CD14-positive monocyte (primary cell): ENCODE data around the gene CARD11. TPM values are rescaled to one million over a fixed set of nuclear protein-coding genes. Genes with fewer than 3 reads are reported as not detected.

Experiments used
- DNase-seq, 3 donors: peaks; one replicate each; pipeline ENCODE4 v3.0.0-alpha.2; 2011 to 2022
- H2AFZ ChIP-seq: 2 replicates; pipeline ENCODE4 v1.6.0; 2012; ENCODE audit warnings: mild to moderate bottlenecking, low read depth, low read length, inconsistent platforms; ENCODE audit not compliant: insufficient read depth, poor library complexity, severe bottlenecking
- H3K27ac ChIP-seq, 2 donors: 1 replicate in 1 of 2; 2 replicates in 1 of 2; pipeline ENCODE4 v1.5.1; 2012 to 2013; ENCODE audit warnings: low read length in 2 of 2, control low read depth in 1 of 2, inconsistent platforms in 1 of 2, low read depth in 1 of 2, mild to moderate bottlenecking in 1 of 2
- H3K27me3 ChIP-seq, 2 donors: one replicate each; pipeline versions ENCODE4 v1.6.0 to v1.6.1; 2011 to 2013; ENCODE audit warnings: low read length in 2 of 2; ENCODE audit not compliant: control insufficient read depth in 2 of 2, insufficient read depth in 2 of 2
- H3K36me3 ChIP-seq, 2 donors: replicated peaks in 1 of 2; 1 replicate in 1 of 2; 2 replicates in 1 of 2; pipeline versions ENCODE4 v1.5.1 to v1.6.1; 2012 to 2013; ENCODE audit warnings: low read length in 2 of 2, control low read depth in 1 of 2, inconsistent platforms in 1 of 2, mild to moderate bottlenecking in 1 of 2; ENCODE audit not compliant: insufficient read depth in 2 of 2, control insufficient read depth in 1 of 2
- H3K4me1 ChIP-seq, 2 donors: 1 replicate in 1 of 2; 2 replicates in 1 of 2; pipeline versions ENCODE4 v1.5.1 to v1.6.1; 2012 to 2013; ENCODE audit warnings: low read length in 2 of 2, control low read depth in 1 of 2, inconsistent platforms in 1 of 2, mild to moderate bottlenecking in 1 of 2, moderate library complexity in 1 of 2; ENCODE audit not compliant: insufficient read depth in 2 of 2, control insufficient read depth in 1 of 2
- H3K4me2 ChIP-seq: replicated peaks from 2 replicates; pipeline ENCODE3; 2012; ENCODE audit warnings: low read length, moderate library complexity, mild to moderate bottlenecking; ENCODE audit not compliant: poor library complexity, severe bottlenecking; ENCODE audit errors: extremely low read depth
- H3K4me3 ChIP-seq, 3 experiments: fragments of 200-600 bp in 1 of 3; sonication (generic) in 1 of 3; replicated peaks in 1 of 3; 1 replicate in 2 of 3; 2 replicates in 1 of 3; pipeline ENCODE4 v1.5.1; 2011 to 2013; ENCODE audit warnings: low read length in 3 of 3, mild to moderate bottlenecking in 3 of 3, control low read depth in 2 of 3, low read depth in 2 of 3, inconsistent platforms in 1 of 3, moderate library complexity in 1 of 3
- H3K79me2 ChIP-seq: 2 replicates; pipeline ENCODE4 v1.6.0; 2012; ENCODE audit warnings: mild to moderate bottlenecking, control low read depth, inconsistent platforms, low read length, moderate library complexity; ENCODE audit not compliant: insufficient read depth
- H3K9ac ChIP-seq: 2 replicates; pipeline ENCODE4 v1.6.0; 2017; ENCODE audit warnings: low read length, mild to moderate bottlenecking; ENCODE audit not compliant: insufficient read depth, poor library complexity, severe bottlenecking
- H3K9me3 ChIP-seq, 2 donors: replicated peaks in 1 of 2; 1 replicate in 1 of 2; 2 replicates in 1 of 2; pipeline versions ENCODE4 v1.5.1 to v1.6.1; 2012 to 2013; ENCODE audit warnings: low read length in 2 of 2, control low read depth in 1 of 2; ENCODE audit not compliant: control insufficient read depth in 1 of 2, insufficient read depth in 1 of 2
- H4K20me1 ChIP-seq: 2 replicates; pipeline ENCODE4 v1.6.0; 2012; ENCODE audit warnings: mild to moderate bottlenecking, low read length, control low read depth, moderate library complexity; ENCODE audit not compliant: insufficient read depth
- H3K27ac Mint-ChIP-seq, 7 donors: one replicate each; pipeline ENCODE4 v1.8.0; 2020; ENCODE audit warnings: mild to moderate bottlenecking in 7 of 7, mixed read lengths in 7 of 7, moderate library complexity in 6 of 7, inconsistent platforms in 2 of 7
- H3K27me3 Mint-ChIP-seq, 3 donors: one replicate each; pipeline ENCODE4 v1.8.0; 2021 to 2022; ENCODE audit warnings: low read depth in 3 of 3, mild to moderate bottlenecking in 3 of 3, mixed read lengths in 3 of 3, moderate library complexity in 3 of 3, inconsistent platforms in 1 of 3
- H3K36me3 Mint-ChIP-seq, 2 donors: one replicate each; pipeline ENCODE4 v1.8.0; 2020; ENCODE audit warnings: mixed read lengths in 2 of 2, inconsistent platforms in 1 of 2, mild to moderate bottlenecking in 1 of 2
- H3K4me1 Mint-ChIP-seq: one replicate; pipeline ENCODE4 v1.8.0; 2020; ENCODE audit warnings: mild to moderate bottlenecking, mixed read lengths
- H3K4me3 Mint-ChIP-seq, 2 donors: one replicate each; pipeline ENCODE4 v1.8.0; 2020; ENCODE audit warnings: mild to moderate bottlenecking in 2 of 2, mixed read lengths in 2 of 2, moderate library complexity in 1 of 2
- H3K9me3 Mint-ChIP-seq, 7 donors: one replicate each; pipeline ENCODE4 v1.8.0; 2020 to 2022; ENCODE audit warnings: mixed read lengths in 7 of 7, mild to moderate bottlenecking in 6 of 7, moderate library complexity in 6 of 7, inconsistent platforms in 2 of 7
- WGBS: methylation state at CpG from one replicate; pipeline ENCODE4 v1.1.5; 2013; ENCODE audit warnings: missing lambda C conversion rate; ENCODE audit not compliant: insufficient coverage; 5-methylcytosine and 5-hydroxymethylcytosine counted together
- intact Hi-C, 2 donors: fragments of 100-400 bp; cut with micrococcal nuclease; formaldehyde crosslinking; loops; one replicate each; pipeline versions ENCODE4 v1.15.0 to v1.15.1; 2023
- polyA plus RNA-seq, 3 donors: library from polyadenylated mRNA; depleted of rRNA in 1 of 3; unstranded in 2 of 3; stranded (reverse) in 1 of 3; fragments of 300-500 nt in 2 of 3; fragments of >200 nt in 1 of 3; fragmentation: Illumina TruSeq in 2 of 3; gene quantifications; 1 replicate in 2 of 3; 2 replicates in 1 of 3; pipeline ENCODE4 v1.2.3, GENCODE V29; 2012 to 2021
- TF ChIP-seq, protein P1 (sequence below): fragments of 200-600 bp; IDR thresholded peaks from one replicate; pipeline ENCODE4 v1.8.0; 2022; ENCODE audit warnings: antibody characterized with exemption, mild to moderate bottlenecking

CARD11 gene
- polyA plus RNA-seq, 3 donors, result 0.04 to 0.17 TPM; not detected in 1

DNA sequence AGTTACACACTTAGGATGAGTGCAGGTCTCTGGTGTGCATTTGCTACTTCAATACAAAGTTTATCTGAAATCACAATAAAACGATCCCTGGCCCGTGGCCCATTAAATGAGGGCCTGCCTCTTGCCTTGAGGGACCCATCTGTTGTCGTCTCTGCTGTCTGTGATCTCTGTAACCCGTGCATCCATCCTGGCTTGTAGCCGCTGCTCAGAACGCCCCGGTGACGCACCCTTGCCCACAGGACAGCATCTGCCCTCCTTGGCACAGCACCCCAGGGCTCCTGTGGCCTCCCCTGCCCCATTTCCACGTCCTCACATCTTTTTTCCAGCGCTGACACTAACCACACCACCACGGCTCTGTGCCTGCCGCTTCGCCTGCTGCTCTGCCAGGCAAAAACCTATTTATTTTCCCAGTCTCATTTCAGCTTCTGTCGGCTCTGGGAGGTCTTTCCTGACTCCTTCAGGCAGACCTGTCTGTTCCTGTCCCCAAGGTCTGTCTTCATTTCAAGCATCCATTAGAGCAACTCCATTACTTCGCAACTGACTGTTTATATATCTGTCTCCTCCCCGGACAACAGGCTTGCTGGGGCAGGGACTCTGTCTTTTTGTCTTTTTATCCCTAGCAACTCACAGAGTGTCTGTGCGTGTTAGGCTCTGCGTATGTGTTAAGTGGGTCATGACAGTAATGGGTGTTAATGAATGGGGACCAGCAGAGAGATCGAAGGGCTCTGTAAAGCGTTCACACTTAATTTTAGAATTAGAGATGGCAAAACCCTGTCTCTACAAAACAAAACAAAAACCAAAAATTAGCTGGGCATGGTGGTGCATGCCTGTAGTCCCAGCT lies 16.4 kb downstream of the CARD11 start:
- Histone ChIP-seq H3K9me3 (no peaks in the 10 kb centered on the region), H3K27me3 (no peaks in the 10 kb centered on the region), H4K20me1 (no peaks in the 10 kb centered on the region), H3K36me3 (no peaks in the 10 kb centered on the region), H3K9ac (no peak overlapping the region), H2AFZ (no peak overlapping the region), H3K4me3 (no peak overlapping the region), H3K4me1 (no peaks in the 10 kb centered on the region), H3K79me2 (no peaks in the 10 kb centered on the region), H3K4me2 (no peak overlapping the region), H3K27ac (no peak overlapping the region)
- 95% methylated on average over 14 of the region's 20 CpGs for WGBS
- peaks cover 3% of the 10 kb centered on the region for H3K4me1 Mint-ChIP-seq
- peaks cover 2 to 9% (median 5%) of the 10 kb centered on the region in 3 donors for H3K27me3 Mint-ChIP-seq
- no peak for DNase-seq
- intact Hi-C loops, result no loop called here
- H3K9me3 Mint-ChIP-seq, result peaks cover 0 to 16% (median 5%) of the 10 kb centered on the region in 7 donors
- H3K27ac Mint-ChIP-seq, result no peak overlapping the region
- no peak overlapping the region for H3K4me3 Mint-ChIP-seq
- H3K36me3 Mint-ChIP-seq, result no peaks in the 10 kb centered on the region
- TF ChIP-seq, protein P1, sequence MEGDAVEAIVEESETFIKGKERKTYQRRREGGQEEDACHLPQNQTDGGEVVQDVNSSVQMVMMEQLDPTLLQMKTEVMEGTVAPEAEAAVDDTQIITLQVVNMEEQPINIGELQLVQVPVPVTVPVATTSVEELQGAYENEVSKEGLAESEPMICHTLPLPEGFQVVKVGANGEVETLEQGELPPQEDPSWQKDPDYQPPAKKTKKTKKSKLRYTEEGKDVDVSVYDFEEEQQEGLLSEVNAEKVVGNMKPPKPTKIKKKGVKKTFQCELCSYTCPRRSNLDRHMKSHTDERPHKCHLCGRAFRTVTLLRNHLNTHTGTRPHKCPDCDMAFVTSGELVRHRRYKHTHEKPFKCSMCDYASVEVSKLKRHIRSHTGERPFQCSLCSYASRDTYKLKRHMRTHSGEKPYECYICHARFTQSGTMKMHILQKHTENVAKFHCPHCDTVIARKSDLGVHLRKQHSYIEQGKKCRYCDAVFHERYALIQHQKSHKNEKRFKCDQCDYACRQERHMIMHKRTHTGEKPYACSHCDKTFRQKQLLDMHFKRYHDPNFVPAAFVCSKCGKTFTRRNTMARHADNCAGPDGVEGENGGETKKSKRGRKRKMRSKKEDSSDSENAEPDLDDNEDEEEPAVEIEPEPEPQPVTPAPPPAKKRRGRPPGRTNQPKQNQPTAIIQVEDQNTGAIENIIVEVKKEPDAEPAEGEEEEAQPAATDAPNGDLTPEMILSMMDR, result no peak

DNA sequence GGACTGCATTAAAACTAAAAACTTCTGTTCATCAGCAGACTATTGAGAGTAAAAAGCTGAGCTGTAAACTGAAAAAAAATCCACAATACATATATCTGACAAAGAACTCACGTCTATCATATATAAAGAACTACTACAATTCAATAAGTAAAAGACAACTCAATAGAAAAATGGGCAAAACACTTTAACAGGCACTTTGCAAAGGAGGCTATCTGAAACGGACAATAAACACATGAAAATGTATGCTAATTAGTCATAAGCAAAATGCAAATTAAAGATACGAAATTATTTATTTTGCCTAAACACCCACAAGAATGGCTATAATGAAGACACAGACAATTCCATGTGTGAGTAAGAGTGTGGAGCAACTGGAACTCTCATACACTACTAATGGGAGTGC lies 18.1 kb downstream of the CARD11 start:
- H3K36me3 Mint-ChIP-seq, result no peaks in the 10 kb centered on the region
- H3K4me2 ChIP-seq, result no peak overlapping the region
- H3K4me1 ChIP-seq, result no peaks in the 10 kb centered on the region
- H3K36me3 ChIP-seq, result no peaks in the 10 kb centered on the region
- H3K4me3 Mint-ChIP-seq, result no peak overlapping the region
- no peak for DNase-seq
- no peaks in the 10 kb centered on the region for H3K9me3 ChIP-seq
- no peaks in the 10 kb centered on the region for H4K20me1 ChIP-seq
- H3K4me1 Mint-ChIP-seq, result peaks cover 3% of the 10 kb centered on the region
- WGBS, result no CpG with 5 or more reads among the region's 3 CpGs
- H3K27ac ChIP-seq, result no peak overlapping the region
- intact Hi-C loops, result no loop called here
- peaks cover 8 to 24% (median 12%) of the 10 kb centered on the region in 7 donors for H3K9me3 Mint-ChIP-seq
- no peak overlapping the region for H3K4me3 ChIP-seq
- peaks cover 2 to 11% (median 5%) of the 10 kb centered on the region in 3 donors for H3K27me3 Mint-ChIP-seq
- no peak overlapping the region for H2AFZ ChIP-seq
- H3K79me2 ChIP-seq, result no peaks in the 10 kb centered on the region
- no peaks in the 10 kb centered on the region for H3K27me3 ChIP-seq
- no peak overlapping the region for H3K9ac ChIP-seq
- no peak overlapping the region for H3K27ac Mint-ChIP-seq
- TF ChIP-seq, protein P1, result no peak
